HCT116 (cell line): ENCODE measurements around the gene EHD4.

Source experiments
- TF ChIP-seq, protein P1 (sequence below): IDR thresholded peaks from 2 replicates; pipeline ENCODE4 v1.6.1; 2012; ENCODE audit warnings: low read depth
- TF ChIP-seq, protein P2 (sequence below): IDR thresholded peaks from 2 replicates; pipeline ENCODE4 v1.6.1; 2012

DNA sequence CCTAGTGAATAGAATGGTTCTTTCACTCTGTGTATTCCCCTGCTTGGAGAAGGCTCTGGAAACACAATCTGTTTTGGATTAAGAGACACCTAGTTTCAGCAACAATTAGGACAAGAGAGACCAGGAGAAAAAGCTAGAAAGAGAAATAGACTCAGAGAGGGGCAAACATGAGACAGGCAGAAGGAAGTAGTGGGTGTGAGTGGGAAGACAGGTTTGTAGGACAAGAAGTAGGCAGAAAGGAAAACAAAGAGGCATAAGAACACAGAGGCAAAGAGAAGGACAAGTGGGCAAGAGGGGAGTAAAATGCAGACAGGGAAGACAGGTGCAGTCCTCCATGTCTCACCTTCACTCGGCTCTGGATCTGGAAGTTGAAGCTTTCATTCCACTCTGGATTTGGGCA lies 35.0 kb upstream of the EHD4 start:
- TF ChIP-seq, protein P1, sequence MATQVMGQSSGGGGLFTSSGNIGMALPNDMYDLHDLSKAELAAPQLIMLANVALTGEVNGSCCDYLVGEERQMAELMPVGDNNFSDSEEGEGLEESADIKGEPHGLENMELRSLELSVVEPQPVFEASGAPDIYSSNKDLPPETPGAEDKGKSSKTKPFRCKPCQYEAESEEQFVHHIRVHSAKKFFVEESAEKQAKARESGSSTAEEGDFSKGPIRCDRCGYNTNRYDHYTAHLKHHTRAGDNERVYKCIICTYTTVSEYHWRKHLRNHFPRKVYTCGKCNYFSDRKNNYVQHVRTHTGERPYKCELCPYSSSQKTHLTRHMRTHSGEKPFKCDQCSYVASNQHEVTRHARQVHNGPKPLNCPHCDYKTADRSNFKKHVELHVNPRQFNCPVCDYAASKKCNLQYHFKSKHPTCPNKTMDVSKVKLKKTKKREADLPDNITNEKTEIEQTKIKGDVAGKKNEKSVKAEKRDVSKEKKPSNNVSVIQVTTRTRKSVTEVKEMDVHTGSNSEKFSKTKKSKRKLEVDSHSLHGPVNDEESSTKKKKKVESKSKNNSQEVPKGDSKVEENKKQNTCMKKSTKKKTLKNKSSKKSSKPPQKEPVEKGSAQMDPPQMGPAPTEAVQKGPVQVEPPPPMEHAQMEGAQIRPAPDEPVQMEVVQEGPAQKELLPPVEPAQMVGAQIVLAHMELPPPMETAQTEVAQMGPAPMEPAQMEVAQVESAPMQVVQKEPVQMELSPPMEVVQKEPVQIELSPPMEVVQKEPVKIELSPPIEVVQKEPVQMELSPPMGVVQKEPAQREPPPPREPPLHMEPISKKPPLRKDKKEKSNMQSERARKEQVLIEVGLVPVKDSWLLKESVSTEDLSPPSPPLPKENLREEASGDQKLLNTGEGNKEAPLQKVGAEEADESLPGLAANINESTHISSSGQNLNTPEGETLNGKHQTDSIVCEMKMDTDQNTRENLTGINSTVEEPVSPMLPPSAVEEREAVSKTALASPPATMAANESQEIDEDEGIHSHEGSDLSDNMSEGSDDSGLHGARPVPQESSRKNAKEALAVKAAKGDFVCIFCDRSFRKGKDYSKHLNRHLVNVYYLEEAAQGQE, result no peak
- TF ChIP-seq, protein P2, sequence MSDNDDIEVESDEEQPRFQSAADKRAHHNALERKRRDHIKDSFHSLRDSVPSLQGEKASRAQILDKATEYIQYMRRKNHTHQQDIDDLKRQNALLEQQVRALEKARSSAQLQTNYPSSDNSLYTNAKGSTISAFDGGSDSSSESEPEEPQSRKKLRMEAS, result no peak
